Activated naive CD4-positive, alpha-beta T cell (primary cell): ENCODE results near the gene SPATS1.
"Not testable (repeated sequence)": the region's sequence is repeated elsewhere in the genome, so short reads cannot be mapped to it uniquely, and the experiment has no call there.

ENCODE experiments used
- DNase-seq, 4 experiments: peaks; one replicate each; lab custom pipeline; 2025; lab: John Stamatoyannopoulos, UW

Gene SPATS1

GRCh38 chr6:44311304-44311703 lies 31.1 kb upstream of the SPATS1 start:
- no peak for DNase-seq

- no peak for DNase-seq
Observed at GRCh38 chr6:44311767-44312166, 30.7 kb upstream of the SPATS1 start.

- DNase-seq: peak; percentile 90 to 92 (median 92)
Observed at GRCh38 chr6:44312901-44313788, 29.3 kb upstream of the SPATS1 start, which contains the start of gene AARS2. AARS2 (minus strand) TSS chr6:44313347; CDS start chr6:44313323, 24 bp downstream.

- not testable (repeated sequence) for DNase-seq
Observed at GRCh38 chr6:44314657-44315056, 27.8 kb upstream of the SPATS1 start.

- DNase-seq: no peak
Observed at GRCh38 chr6:44315516-44315915, 26.9 kb upstream of the SPATS1 start.

- DNase-seq: no peak
Observed at GRCh38 chr6:44315951-44316350, 26.5 kb upstream of the SPATS1 start.

- no peak for DNase-seq
Observed at GRCh38 chr6:44316481-44316880, 26.0 kb upstream of the SPATS1 start.

- not testable (repeated sequence) for DNase-seq
Observed at GRCh38 chr6:44317136-44317631, 25.3 kb upstream of the SPATS1 start.

- no peak for DNase-seq
Observed at GRCh38 chr6:44321210-44321609, 21.2 kb upstream of the SPATS1 start.

GRCh38 chr6:44327096-44327495 lies 15.4 kb upstream of the SPATS1 start:
- no peak for DNase-seq

GRCh38 chr6:44327760-44328159 lies 14.7 kb upstream of the SPATS1 start:
- DNase-seq: no peak

GRCh38 chr6:44328203-44328602 lies 14.2 kb upstream of the SPATS1 start:
- DNase-seq: not testable (repeated sequence)

GRCh38 chr6:44329858-44330257 lies 12.6 kb upstream of the SPATS1 start:
- no peak for DNase-seq

GRCh38 chr6:44332585-44332984 lies 9.9 kb upstream of the SPATS1 start:
- no peak for DNase-seq

- no peak for DNase-seq
Observed at GRCh38 chr6:44333273-44333919, 9.1 kb upstream of the SPATS1 start.

- no peak for DNase-seq
Observed at GRCh38 chr6:44333942-44334341, 8.5 kb upstream of the SPATS1 start.

- DNase-seq: no peak
Observed at GRCh38 chr6:44335631-44336030, 6.8 kb upstream of the SPATS1 start.

GRCh38 chr6:44338228-44339122 lies 4.0 kb upstream of the SPATS1 start:
- peak; percentile 12 to 43 (median 15) for DNase-seq

- DNase-seq: no peak
Observed at GRCh38 chr6:44339301-44339700, 3.1 kb upstream of the SPATS1 start.

- no peak for DNase-seq
Observed at GRCh38 chr6:44339763-44340625, 2.5 kb upstream of the SPATS1 start.
